Glutamatergic neuron (in vitro differentiated cells): Measurements from ENCODE around the gene SHISA8. TPM values are rescaled to one million over a fixed set of nuclear protein-coding genes. Genes with fewer than 3 reads are reported as not detected.

Experiments used
- DNase-seq: peaks from one replicate; pipeline ENCODE4 v3.0.0; 2022
- H3K27ac Mint-ChIP-seq: one replicate; pipeline ENCODE4 v1.8.0; 2020; ENCODE audit warnings: mild to moderate bottlenecking, mixed read lengths, inconsistent platforms; ENCODE audit not compliant: unreplicated experiment
- H3K27me3 Mint-ChIP-seq: one replicate; pipeline ENCODE4 v1.8.0; 2020; ENCODE audit warnings: mild to moderate bottlenecking, moderate library complexity, mixed read lengths, inconsistent platforms; ENCODE audit not compliant: unreplicated experiment
- H3K36me3 Mint-ChIP-seq: one replicate; pipeline ENCODE4 v1.8.0; 2020; ENCODE audit warnings: mild to moderate bottlenecking, mixed read lengths, inconsistent platforms; ENCODE audit not compliant: unreplicated experiment
- H3K4me1 Mint-ChIP-seq: one replicate; pipeline ENCODE4 v1.8.0; 2020; ENCODE audit warnings: mild to moderate bottlenecking, low read depth, mixed read lengths, inconsistent platforms; ENCODE audit not compliant: unreplicated experiment
- H3K4me3 Mint-ChIP-seq: one replicate; pipeline ENCODE4 v1.8.0; 2020; ENCODE audit warnings: mild to moderate bottlenecking, mixed read lengths, inconsistent platforms; ENCODE audit not compliant: unreplicated experiment
- H3K9me3 Mint-ChIP-seq: one replicate; pipeline ENCODE4 v1.8.0; 2020; ENCODE audit warnings: mild to moderate bottlenecking, moderate library complexity, mixed read lengths, inconsistent platforms; ENCODE audit not compliant: unreplicated experiment
- total RNA-seq: library from RNA; stranded (reverse); fragmentation: NEBNext Ultra II Directional; extraction: Animal tissue kit (Norgen Biotek cat#: 25700); gene quantifications from one replicate; pipeline ENCODE4 v1.2.1, GENCODE V29; 2021; ENCODE audit not compliant: unreplicated experiment
- TF ChIP-seq, protein P1 (sequence below): fragments of 200-600 bp; sonication (generic); IDR thresholded peaks from one replicate; pipeline ENCODE4 v1.5.0; 2021; ENCODE audit not compliant: partially characterized antibody, unreplicated experiment

SHISA8 gene
- total RNA-seq, 1 donor from 2014 or later = not detected

DNA sequence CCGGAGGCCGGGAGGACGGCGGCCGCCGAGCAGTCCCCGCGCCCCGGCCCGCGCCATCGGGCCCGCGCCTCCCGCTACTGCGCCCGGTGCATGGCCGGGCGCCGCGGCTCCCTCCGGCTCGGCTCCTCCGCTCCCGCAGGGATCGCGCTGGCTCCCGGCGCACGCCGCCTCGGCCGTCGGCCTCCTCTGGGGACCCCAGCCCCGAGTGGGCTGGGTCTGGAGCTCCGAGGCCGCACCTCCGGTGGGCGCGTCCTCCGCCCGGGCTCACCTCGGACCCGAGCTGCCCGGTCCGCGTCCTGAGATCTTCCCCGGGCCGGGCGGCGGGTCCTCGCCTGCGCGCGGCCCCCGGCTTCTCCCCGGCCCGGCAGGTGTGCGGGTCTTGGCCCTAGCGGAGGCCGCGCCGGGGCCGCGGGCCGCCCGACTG lies 251 bp downstream of the SHISA8 start:
- TF ChIP-seq, protein P1, sequence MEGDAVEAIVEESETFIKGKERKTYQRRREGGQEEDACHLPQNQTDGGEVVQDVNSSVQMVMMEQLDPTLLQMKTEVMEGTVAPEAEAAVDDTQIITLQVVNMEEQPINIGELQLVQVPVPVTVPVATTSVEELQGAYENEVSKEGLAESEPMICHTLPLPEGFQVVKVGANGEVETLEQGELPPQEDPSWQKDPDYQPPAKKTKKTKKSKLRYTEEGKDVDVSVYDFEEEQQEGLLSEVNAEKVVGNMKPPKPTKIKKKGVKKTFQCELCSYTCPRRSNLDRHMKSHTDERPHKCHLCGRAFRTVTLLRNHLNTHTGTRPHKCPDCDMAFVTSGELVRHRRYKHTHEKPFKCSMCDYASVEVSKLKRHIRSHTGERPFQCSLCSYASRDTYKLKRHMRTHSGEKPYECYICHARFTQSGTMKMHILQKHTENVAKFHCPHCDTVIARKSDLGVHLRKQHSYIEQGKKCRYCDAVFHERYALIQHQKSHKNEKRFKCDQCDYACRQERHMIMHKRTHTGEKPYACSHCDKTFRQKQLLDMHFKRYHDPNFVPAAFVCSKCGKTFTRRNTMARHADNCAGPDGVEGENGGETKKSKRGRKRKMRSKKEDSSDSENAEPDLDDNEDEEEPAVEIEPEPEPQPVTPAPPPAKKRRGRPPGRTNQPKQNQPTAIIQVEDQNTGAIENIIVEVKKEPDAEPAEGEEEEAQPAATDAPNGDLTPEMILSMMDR = no peak
- Mint-ChIP-seq H3K4me3 (no peak overlapping the region), H3K9me3 (peaks cover 5% of the 10 kb centered on the region), H3K27ac (no peak overlapping the region), H3K36me3 (no peaks in the 10 kb centered on the region), H3K27me3 (peaks cover 36% of the 10 kb centered on the region), H3K4me1 (peaks cover 2% of the 10 kb centered on the region)
- DNase-seq = no peak

DNA sequence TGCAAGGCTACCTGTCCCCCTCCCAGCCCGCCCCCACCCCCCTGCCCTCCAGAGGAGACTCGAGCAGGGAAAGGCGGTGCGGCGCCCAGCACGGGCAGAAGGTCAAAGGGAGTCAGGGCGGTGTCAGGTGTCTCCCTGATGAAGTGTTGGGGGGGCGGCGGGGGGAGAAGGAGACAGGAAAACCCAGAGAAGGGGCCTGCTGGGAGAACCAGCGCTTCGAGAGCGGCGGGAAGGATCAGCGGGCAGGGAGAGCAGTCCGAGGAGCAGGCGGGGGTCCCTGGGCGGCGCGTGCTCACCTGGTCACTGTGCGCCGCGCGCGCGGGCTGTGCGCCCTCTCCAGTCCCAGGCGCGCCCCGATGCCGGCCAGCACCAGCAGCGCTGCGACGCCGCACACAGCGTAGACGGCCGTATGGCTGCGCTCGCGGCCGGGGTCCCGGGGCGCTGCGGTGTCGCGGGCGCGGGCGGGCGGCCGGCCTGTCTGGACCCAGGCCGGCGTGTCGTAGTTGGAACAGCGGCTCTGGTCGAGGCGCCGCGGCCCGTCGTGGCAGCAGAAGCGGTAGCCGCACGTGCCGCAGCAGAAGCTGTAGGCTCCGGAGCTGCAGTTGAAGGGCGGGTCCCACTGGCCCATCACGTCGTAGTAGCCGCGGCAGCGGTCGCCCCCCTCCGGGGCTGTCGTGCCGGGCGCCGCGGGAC lies 886 bp downstream of the SHISA8 start:
- no peaks in the 10 kb centered on the region for H3K36me3 Mint-ChIP-seq
- no peak overlapping the region for H3K4me3 Mint-ChIP-seq
- peaks cover 36% of the 10 kb centered on the region for H3K27me3 Mint-ChIP-seq
- H3K4me1 Mint-ChIP-seq = peaks cover 4% of the 10 kb centered on the region
- H3K9me3 Mint-ChIP-seq = peaks cover 5% of the 10 kb centered on the region
- no peak overlapping the region for H3K27ac Mint-ChIP-seq
- TF ChIP-seq, protein P1 = no peak
- peak; percentile 41 for DNase-seq

DNA sequence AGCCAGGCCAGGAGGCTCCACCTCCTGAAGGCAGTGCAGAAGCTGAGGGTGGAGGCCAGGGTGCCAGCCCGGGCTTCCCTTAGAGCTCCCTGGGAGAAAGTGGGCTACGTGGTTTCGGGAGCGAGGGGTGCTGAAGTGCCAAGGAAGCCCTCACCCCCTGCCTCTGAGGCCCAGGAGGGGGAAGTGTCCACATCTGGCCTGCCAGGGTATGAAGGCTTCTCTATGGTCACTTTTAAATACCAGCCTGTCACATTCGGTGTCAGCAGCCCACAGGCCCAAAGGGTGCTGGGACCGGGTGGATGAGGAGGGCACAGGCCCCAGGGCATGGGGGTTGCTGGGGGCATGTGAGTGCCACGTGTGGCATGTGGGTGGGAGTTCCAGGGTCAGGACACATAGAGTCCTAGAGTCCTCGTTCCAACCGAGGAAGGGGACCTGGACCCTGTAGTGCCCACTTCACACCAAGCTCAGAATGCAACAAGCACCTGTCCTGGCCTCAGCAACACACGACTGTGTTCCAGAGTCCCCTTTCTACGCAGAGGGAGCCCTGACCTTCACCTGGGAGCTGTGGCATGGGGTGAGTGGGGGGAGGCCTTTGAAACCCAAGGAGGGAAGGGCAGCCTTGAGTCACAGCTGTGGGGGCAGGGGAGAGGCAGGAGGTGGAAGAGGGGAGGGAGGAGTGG lies 1.7 kb downstream of the SHISA8 start:
- Mint-ChIP-seq H3K27ac (no peak overlapping the region), H3K4me1 (peaks cover 8% of the 10 kb centered on the region), H3K36me3 (no peaks in the 10 kb centered on the region), H3K27me3 (peaks cover 38% of the 10 kb centered on the region), H3K4me3 (no peak overlapping the region), H3K9me3 (peaks cover 4% of the 10 kb centered on the region)
- TF ChIP-seq, protein P1 = no peak
- no peak for DNase-seq

DNA sequence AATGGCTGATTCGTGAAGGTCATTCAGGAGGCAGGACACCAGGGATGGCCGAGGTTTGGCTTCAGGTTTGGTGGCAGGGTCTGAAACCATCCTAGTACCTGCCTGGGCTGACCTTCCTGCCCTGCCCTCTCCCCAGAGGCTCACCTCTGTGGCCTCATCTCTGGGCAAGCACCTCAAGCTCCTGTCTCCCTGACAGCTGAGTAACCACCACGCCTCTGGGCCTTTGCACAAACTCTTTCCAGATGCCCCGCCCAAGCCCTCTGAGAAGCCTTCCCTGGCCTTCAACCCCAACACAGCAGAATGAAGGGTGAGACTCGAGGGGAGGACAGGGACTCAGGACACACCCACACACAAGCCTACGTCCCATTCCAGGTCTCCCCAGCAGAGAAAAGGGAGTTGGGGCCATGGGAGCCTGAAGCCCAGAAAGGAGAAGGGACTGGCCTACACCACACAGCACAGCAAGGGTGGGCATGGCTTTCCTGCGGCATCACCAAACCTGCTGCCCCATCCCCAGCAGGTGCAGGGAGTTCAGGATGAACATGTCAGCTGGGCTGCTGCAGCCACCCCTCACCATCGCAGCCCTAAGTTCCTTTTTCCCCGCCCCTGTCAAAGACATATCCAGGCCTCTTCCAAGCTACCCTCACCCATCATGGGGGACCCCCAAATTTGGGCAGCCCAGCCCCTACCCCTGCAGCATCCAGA lies 2.4 kb downstream of the SHISA8 start:
- Mint-ChIP-seq H3K36me3 (no peaks in the 10 kb centered on the region), H3K4me1 (peaks cover 8% of the 10 kb centered on the region), H3K9me3 (peaks cover 5% of the 10 kb centered on the region), H3K4me3 (no peak overlapping the region), H3K27me3 (peaks cover 37% of the 10 kb centered on the region), H3K27ac (no peak overlapping the region)
- TF ChIP-seq, protein P1 = no peak
- DNase-seq = no peak
